Measurements from ENCODE around the gene PRDM16. TPM values are rescaled to one million over a fixed set of nuclear protein-coding genes. Genes with fewer than 3 reads are reported as not detected.

Gene PRDM16
- total RNA-seq, 1 experiment from 2014 or later, result 5.3 TPM

GRCh38 chr1:3127738-3128137, 58.7 kb downstream of the PRDM16 start:
- DNase-seq, result no peak
- TF ChIP-seq CTCF (IDR thresholded peaks at IDR 0.05; ENCODE audit: insufficient read depth in 1 of 2, low read depth in 1 of 2, low read length in 1 of 2, severe bottlenecking in 1 of 2, unreplicated experiment in 1 of 2), result no peak
- Mint-ChIP-seq H3K4me1 (ENCODE audit: low read depth, unreplicated experiment) (no peaks in the 10 kb centered on the region), H3K27me3 (ENCODE audit: insufficient read depth, unreplicated experiment) (no peaks in the 10 kb centered on the region), H3K9me3 (ENCODE audit: unreplicated experiment) (no peaks in the 10 kb centered on the region), H3K36me3 (ENCODE audit: insufficient read depth, unreplicated experiment) (no peaks in the 10 kb centered on the region), H3K4me3 (ENCODE audit: unreplicated experiment) (no peak overlapping the region), H3K27ac (ENCODE audit: unreplicated experiment) (no peak overlapping the region)
- ChIA-PET CTCF (no interaction called here), POLR2A (no interaction called here)
- BruUV-seq (replicated peaks), result no TSS peak
- Histone ChIP-seq H3K4me1 (peaks cover 3% of the 10 kb centered on the region), H3K9me3 (no peaks in the 10 kb centered on the region), H3K36me3 (ENCODE audit: control insufficient read depth, insufficient read depth, low read length) (no peaks in the 10 kb centered on the region), H3K27me3 (replicated peaks; ENCODE audit: control insufficient read depth, insufficient read depth, low read length) (no peaks in the 10 kb centered on the region), H3K4me3 (ENCODE audit: low read depth, low read length) (no peak overlapping the region)
- intact Hi-C loops (cut with micrococcal nuclease; ENCODE audit: unreplicated experiment), result no loop called here

GRCh38 chr1:3128431-3129132, 59.6 kb downstream of the PRDM16 start:
- BruUV-seq (replicated peaks), result no TSS peak
- ChIA-PET CTCF (no interaction called here), POLR2A (no interaction called here)
- no peaks in the 10 kb centered on the region for H3K36me3 ChIP-seq (ENCODE audit: control insufficient read depth, insufficient read depth, low read length)
- no peak for TF ChIP-seq CTCF (IDR thresholded peaks at IDR 0.05; ENCODE audit: insufficient read depth in 1 of 2, low read depth in 1 of 2, low read length in 1 of 2, severe bottlenecking in 1 of 2, unreplicated experiment in 1 of 2)
- no peaks in the 10 kb centered on the region for H3K27me3 ChIP-seq (replicated peaks; ENCODE audit: control insufficient read depth, insufficient read depth, low read length)
- DNase-seq, result no peak
- Mint-ChIP-seq H3K27ac (ENCODE audit: unreplicated experiment) (no peak overlapping the region), H3K9me3 (ENCODE audit: unreplicated experiment) (no peaks in the 10 kb centered on the region), H3K4me3 (ENCODE audit: unreplicated experiment) (no peak overlapping the region), H3K4me1 (ENCODE audit: low read depth, unreplicated experiment) (no peaks in the 10 kb centered on the region), H3K27me3 (ENCODE audit: insufficient read depth, unreplicated experiment) (no peaks in the 10 kb centered on the region), H3K36me3 (ENCODE audit: insufficient read depth, unreplicated experiment) (no peaks in the 10 kb centered on the region)
- no peak overlapping the region for H3K4me3 ChIP-seq (ENCODE audit: low read depth, low read length)
- peaks cover 12% of the 10 kb centered on the region for H3K4me1 ChIP-seq
- no peaks in the 10 kb centered on the region for H3K9me3 ChIP-seq
- intact Hi-C loops (cut with micrococcal nuclease; ENCODE audit: unreplicated experiment), result no loop called here

- H3K27me3 Mint-ChIP-seq (ENCODE audit: insufficient read depth, unreplicated experiment), result no peaks in the 10 kb centered on the region
- ChIA-PET CTCF (no interaction called here), POLR2A (no interaction called here)
- H3K36me3 Mint-ChIP-seq (ENCODE audit: insufficient read depth, unreplicated experiment), result no peaks in the 10 kb centered on the region
- intact Hi-C loops (cut with micrococcal nuclease; ENCODE audit: unreplicated experiment), result no loop called here
- Histone ChIP-seq H3K36me3 (ENCODE audit: control insufficient read depth, insufficient read depth, low read length) (no peaks in the 10 kb centered on the region), H3K4me1 (peaks cover 17% of the 10 kb centered on the region), H3K9me3 (no peaks in the 10 kb centered on the region), H3K4me3 (ENCODE audit: low read depth, low read length) (no peak overlapping the region), H3K27me3 (replicated peaks; ENCODE audit: control insufficient read depth, insufficient read depth, low read length) (no peaks in the 10 kb centered on the region)
- TF ChIP-seq CTCF (IDR thresholded peaks at IDR 0.05; ENCODE audit: insufficient read depth in 1 of 2, low read depth in 1 of 2, low read length in 1 of 2, severe bottlenecking in 1 of 2, unreplicated experiment in 1 of 2), result no peak
- H3K9me3 Mint-ChIP-seq (ENCODE audit: unreplicated experiment), result no peaks in the 10 kb centered on the region
- H3K27ac Mint-ChIP-seq (ENCODE audit: unreplicated experiment), result no peak overlapping the region
- no TSS peak for BruUV-seq (replicated peaks)
- no peaks in the 10 kb centered on the region for H3K4me1 Mint-ChIP-seq (ENCODE audit: low read depth, unreplicated experiment)
- no peak for DNase-seq
- H3K4me3 Mint-ChIP-seq (ENCODE audit: unreplicated experiment), result no peak overlapping the region
These were observed 60.1 kb downstream of the PRDM16 start for GRCh38 chr1:3129133-3129490.
